GM21447 (cell line): ENCODE results near the gene ZNG1B.
"Not testable (repeated sequence)": the region's sequence is repeated elsewhere in the genome, so short reads cannot be mapped to it uniquely, and the experiment has no call there.

ENCODE experiments used
- ATAC-seq: cut with Tn5 transposase; IDR thresholded peaks from one replicate; pipeline ENCODE4 v1.9.1; 2021; ENCODE audit not compliant: unreplicated experiment

ZNG1B gene

DNA sequence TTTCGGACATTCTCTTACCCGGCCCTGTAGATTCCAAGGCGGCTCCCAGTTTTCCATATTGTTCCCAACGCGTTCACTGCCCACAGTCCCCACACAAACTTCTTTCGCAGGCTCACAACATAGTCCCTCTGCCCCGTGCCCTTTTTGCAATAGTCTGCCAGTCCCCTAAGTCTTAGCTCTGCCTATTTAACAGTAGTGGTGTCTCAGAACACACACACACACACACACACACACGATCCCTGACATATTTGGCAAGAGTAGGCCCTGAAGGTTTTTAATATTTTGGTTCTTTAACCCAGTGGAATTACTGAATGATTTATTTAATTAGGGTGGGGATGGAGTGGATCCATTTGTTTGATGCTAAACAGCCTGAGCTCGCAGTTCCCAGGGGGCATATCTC is 105.0 kb downstream of the ZNG1B start:
- ATAC-seq: not testable (repeated sequence)
